Lower leg skin (tissue), 4 donors: ENCODE measurements around the gene OSBPL3. TPM values are rescaled to one million over a fixed set of nuclear protein-coding genes. Genes with fewer than 3 reads are reported as not detected.

Source experiments
- DNase-seq, 2 donors: peaks; one replicate each; pipeline ENCODE4 v3.0.0-alpha.2; 2019; ENCODE audit warnings: low spot score in 2 of 2
- H3K4me3 ChIP-seq: fragments of 200-600 bp; sonication (generic); 2 replicates; pipeline ENCODE4 v1.5.1; 2017; ENCODE audit warnings: mild to moderate bottlenecking, low read depth; ENCODE audit not compliant: poor library complexity, severe bottlenecking
- POLR2A ChIP-seq, 2 donors: fragments of 450-650 bp; IDR thresholded peaks; one replicate each; pipeline ENCODE4 v1.6.1; 2016 to 2017; ENCODE audit warnings: antibody characterized with exemption in 2 of 2, mild to moderate bottlenecking in 1 of 2, moderate library complexity in 1 of 2
- WGBS, 2 donors: methylation state at CpG; one replicate each; pipeline ENCODE4 v1.1.5; 2018; 5-methylcytosine and 5-hydroxymethylcytosine counted together
- intact Hi-C: fragments of 100-400 bp; cut with DNase I; formaldehyde crosslinking; loops from one replicate; pipeline ENCODE4 v1.15.0; 2023; ENCODE audit warnings: low total_unique reads
- total RNA-seq, 4 donors: library from RNA; depleted of rRNA; stranded (reverse); fragments of >200 nt; gene quantifications; one replicate each; pipeline ENCODE4 v1.1.0, GENCODE V29; 2016
- TF ChIP-seq, protein P1 (sequence below), 3 donors: fragments of 450-650 bp; IDR thresholded peaks; one replicate each; pipeline ENCODE4 v1.5.1; 2016; ENCODE audit warnings: antibody characterized with exemption in 3 of 3, mild to moderate bottlenecking in 3 of 3, moderate library complexity in 2 of 3

OSBPL3 gene
- total RNA-seq, 4 donors from 2014 or later: 21.9 to 40.3 (median 23.7) TPM

- no peak for DNase-seq
- intact Hi-C loops: loop anchor here (5.0 kb wide), 1 partner anchor 162 kb away; no protein-coding TSS in a partner anchor
- TF ChIP-seq POLR2A (IDR thresholded peaks at IDR 0.05): no peak
- TF ChIP-seq, protein P1, sequence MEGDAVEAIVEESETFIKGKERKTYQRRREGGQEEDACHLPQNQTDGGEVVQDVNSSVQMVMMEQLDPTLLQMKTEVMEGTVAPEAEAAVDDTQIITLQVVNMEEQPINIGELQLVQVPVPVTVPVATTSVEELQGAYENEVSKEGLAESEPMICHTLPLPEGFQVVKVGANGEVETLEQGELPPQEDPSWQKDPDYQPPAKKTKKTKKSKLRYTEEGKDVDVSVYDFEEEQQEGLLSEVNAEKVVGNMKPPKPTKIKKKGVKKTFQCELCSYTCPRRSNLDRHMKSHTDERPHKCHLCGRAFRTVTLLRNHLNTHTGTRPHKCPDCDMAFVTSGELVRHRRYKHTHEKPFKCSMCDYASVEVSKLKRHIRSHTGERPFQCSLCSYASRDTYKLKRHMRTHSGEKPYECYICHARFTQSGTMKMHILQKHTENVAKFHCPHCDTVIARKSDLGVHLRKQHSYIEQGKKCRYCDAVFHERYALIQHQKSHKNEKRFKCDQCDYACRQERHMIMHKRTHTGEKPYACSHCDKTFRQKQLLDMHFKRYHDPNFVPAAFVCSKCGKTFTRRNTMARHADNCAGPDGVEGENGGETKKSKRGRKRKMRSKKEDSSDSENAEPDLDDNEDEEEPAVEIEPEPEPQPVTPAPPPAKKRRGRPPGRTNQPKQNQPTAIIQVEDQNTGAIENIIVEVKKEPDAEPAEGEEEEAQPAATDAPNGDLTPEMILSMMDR (IDR thresholded peaks at IDR 0.05): no peak
Observed at GRCh38 chr7:24978843-24979469, 1.0 kb downstream of the OSBPL3 start.

GRCh38 chr7:24975644-24976260 lies 4.2 kb downstream of the OSBPL3 start:
- TF ChIP-seq, protein P1 (IDR thresholded peaks at IDR 0.05): no peak
- TF ChIP-seq POLR2A (IDR thresholded peaks at IDR 0.05): no peak
- H3K4me3 ChIP-seq: no peak overlapping the region
- 41 to 55% methylated on average over 4 of the region's 4 CpGs for WGBS, 2 donors
- intact Hi-C loops: loop anchor here (5.0 kb wide), 1 partner anchor 158 kb away; no protein-coding TSS in a partner anchor
- no peak for DNase-seq

More at GRCh38 chr7:24978843-24979469, 1.0 kb downstream of the OSBPL3 start:
- 20 to 30% methylated on average over 29 of the region's 29 CpGs for WGBS, 2 donors
- H3K4me3 ChIP-seq: peak overlapping the region; percentile 77

- WGBS, 2 donors: 95 to 97% methylated on average over 3 of the region's 3 CpGs
- no peak overlapping the region for H3K4me3 ChIP-seq
- TF ChIP-seq, protein P1 (IDR thresholded peaks at IDR 0.05): no peak
- TF ChIP-seq POLR2A (IDR thresholded peaks at IDR 0.05): no peak
- no peak for DNase-seq
- intact Hi-C loops: loop anchor here (5.0 kb wide), 1 partner anchor 158 kb away; no protein-coding TSS in a partner anchor
Observed at GRCh38 chr7:24975172-24975571, 4.8 kb downstream of the OSBPL3 start.

GRCh38 chr7:24974026-24974832 lies 5.7 kb downstream of the OSBPL3 start:
- DNase-seq: no peak
- no peak overlapping the region for H3K4me3 ChIP-seq
- intact Hi-C loops: no loop called here
- WGBS, 2 donors: 82 to 93% methylated on average over 15 of the region's 15 CpGs
- TF ChIP-seq POLR2A (IDR thresholded peaks at IDR 0.05): no peak
- TF ChIP-seq, protein P1 (IDR thresholded peaks at IDR 0.05): no peak

GRCh38 chr7:24972991-24973390 lies 7.0 kb downstream of the OSBPL3 start:
- H3K4me3 ChIP-seq: no peak overlapping the region
- no peak for DNase-seq
- TF ChIP-seq, protein P1 (IDR thresholded peaks at IDR 0.05): no peak
- TF ChIP-seq POLR2A (IDR thresholded peaks at IDR 0.05): no peak
- intact Hi-C loops: no loop called here
